Measurements from ENCODE around the gene FBN1.

DNA sequence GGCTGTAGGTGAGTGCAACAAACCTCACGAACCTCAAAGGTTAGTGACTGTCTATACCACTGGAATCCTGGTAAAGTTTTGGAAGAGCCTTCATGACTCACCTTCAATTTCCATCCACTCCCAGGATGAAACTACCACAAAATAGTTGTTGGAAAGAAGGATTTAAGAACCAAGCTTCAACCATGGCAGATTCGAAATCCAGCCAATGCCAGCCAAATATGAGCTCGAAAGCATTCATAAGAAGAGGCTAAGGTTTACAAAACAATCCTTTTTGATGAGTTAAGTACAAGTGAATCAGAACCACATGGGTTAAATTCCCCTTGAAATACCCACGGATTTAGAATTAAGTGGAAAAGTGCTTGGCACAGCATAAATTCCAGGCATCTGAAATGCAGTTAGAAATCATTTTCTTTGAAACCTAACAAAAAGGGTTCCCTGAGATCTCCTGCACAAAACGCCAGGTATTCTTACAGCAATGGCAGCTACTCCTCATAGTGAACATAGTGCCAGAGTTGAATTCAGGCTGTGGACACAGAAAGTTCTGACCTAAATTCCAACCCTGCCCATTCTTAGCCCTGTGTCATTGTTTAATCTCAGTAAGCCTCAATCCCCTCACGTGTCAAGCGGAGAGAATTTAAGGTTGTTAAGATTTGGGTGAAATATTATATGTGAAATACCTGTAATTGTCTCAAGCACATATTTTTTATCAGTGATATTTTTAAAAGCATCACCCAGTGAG, 89.2 kb downstream of the FBN1 start:
- no peak for TF ChIP-seq POLR2A (IDR thresholded peaks at IDR 0.05)
- TF ChIP-seq, protein P1, sequence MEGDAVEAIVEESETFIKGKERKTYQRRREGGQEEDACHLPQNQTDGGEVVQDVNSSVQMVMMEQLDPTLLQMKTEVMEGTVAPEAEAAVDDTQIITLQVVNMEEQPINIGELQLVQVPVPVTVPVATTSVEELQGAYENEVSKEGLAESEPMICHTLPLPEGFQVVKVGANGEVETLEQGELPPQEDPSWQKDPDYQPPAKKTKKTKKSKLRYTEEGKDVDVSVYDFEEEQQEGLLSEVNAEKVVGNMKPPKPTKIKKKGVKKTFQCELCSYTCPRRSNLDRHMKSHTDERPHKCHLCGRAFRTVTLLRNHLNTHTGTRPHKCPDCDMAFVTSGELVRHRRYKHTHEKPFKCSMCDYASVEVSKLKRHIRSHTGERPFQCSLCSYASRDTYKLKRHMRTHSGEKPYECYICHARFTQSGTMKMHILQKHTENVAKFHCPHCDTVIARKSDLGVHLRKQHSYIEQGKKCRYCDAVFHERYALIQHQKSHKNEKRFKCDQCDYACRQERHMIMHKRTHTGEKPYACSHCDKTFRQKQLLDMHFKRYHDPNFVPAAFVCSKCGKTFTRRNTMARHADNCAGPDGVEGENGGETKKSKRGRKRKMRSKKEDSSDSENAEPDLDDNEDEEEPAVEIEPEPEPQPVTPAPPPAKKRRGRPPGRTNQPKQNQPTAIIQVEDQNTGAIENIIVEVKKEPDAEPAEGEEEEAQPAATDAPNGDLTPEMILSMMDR (IDR thresholded peaks at IDR 0.05), result no peak
- no peak for TF ChIP-seq POLR2AphosphoS5 (IDR thresholded peaks at IDR 0.05)

Data from upper lobe of left lung (tissue), 4 donors.